Neural progenitor cell (in vitro differentiated cells): ENCODE results near the gene OR11L1.

Source experiments
- EZH2 ChIP-seq: fragments of 200-600 bp; sonication (generic); IDR thresholded peaks from 2 replicates; pipeline ENCODE4 v1.6.1; 2017; ENCODE audit warnings: antibody characterized with exemption, mild to moderate bottlenecking, moderate library complexity
- EZH2phosphoT487 ChIP-seq: fragments of 200-600 bp; sonication (generic); IDR thresholded peaks from 2 replicates; pipeline ENCODE4 v1.6.1; 2017; ENCODE audit warnings: antibody characterized with exemption
- TF ChIP-seq, protein P1 (sequence below): fragments of 200-600 bp; sonication (generic); IDR thresholded peaks from 2 replicates; pipeline ENCODE4 v1.5.1; 2017; ENCODE audit warnings: antibody characterized with exemption, mild to moderate bottlenecking

GRCh38 chr1:247829656-247830055, 12.0 kb downstream of the OR11L1 start:
- TF ChIP-seq, protein P1, sequence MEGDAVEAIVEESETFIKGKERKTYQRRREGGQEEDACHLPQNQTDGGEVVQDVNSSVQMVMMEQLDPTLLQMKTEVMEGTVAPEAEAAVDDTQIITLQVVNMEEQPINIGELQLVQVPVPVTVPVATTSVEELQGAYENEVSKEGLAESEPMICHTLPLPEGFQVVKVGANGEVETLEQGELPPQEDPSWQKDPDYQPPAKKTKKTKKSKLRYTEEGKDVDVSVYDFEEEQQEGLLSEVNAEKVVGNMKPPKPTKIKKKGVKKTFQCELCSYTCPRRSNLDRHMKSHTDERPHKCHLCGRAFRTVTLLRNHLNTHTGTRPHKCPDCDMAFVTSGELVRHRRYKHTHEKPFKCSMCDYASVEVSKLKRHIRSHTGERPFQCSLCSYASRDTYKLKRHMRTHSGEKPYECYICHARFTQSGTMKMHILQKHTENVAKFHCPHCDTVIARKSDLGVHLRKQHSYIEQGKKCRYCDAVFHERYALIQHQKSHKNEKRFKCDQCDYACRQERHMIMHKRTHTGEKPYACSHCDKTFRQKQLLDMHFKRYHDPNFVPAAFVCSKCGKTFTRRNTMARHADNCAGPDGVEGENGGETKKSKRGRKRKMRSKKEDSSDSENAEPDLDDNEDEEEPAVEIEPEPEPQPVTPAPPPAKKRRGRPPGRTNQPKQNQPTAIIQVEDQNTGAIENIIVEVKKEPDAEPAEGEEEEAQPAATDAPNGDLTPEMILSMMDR, result no peak
- TF ChIP-seq EZH2phosphoT487, result no peak
- TF ChIP-seq EZH2, result no peak
